ENCODE data around the gene TARBP2. TPM values are rescaled to one million over a fixed set of nuclear protein-coding genes. Genes with fewer than 3 reads are reported as not detected.

The TARBP2 gene
- total and polyA plus RNA-seq, 12 donors = 7.0 to 21.2 (median 11.1) TPM

DNA sequence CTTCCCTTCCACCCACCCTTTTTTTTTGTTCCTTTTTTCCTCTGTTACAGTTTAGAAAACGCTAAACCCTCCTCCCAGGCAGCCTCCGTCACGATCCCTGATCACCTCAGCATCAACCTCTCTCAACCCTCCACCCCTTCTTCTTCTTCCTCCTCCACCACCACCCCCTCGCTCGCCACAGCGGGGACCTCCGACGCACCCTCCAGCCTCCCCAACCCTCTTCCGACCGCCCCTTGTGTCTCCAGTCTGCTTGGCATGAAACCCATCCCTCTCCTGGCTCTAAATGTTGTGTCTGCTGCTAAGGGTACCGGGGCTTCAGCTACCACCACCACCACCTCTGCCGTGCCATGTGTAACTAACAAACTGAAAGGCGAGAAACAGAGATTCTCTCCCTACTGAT lies 26.3 kb upstream of the TARBP2 start:
- Histone ChIP-seq H3K27ac (peak overlapping the region in 2 of 10 donors; percentile 2 to 38), H3K27me3 (no peaks in the 10 kb centered on the region), H3K36me3 (peaks cover 2 to 100% (median 73%) of the 10 kb centered on the region in 9 donors), H3K9me3 (no peaks in the 10 kb centered on the region), H3K4me1 (peaks cover 18 to 91% (median 65%) of the 10 kb centered on the region in 9 donors), H3K4me3 (no peak overlapping the region)
- WGBS, 2 donors = 61 to 71% methylated on average over 13 of the region's 13 CpGs
- TF ChIP-seq, protein P1, sequence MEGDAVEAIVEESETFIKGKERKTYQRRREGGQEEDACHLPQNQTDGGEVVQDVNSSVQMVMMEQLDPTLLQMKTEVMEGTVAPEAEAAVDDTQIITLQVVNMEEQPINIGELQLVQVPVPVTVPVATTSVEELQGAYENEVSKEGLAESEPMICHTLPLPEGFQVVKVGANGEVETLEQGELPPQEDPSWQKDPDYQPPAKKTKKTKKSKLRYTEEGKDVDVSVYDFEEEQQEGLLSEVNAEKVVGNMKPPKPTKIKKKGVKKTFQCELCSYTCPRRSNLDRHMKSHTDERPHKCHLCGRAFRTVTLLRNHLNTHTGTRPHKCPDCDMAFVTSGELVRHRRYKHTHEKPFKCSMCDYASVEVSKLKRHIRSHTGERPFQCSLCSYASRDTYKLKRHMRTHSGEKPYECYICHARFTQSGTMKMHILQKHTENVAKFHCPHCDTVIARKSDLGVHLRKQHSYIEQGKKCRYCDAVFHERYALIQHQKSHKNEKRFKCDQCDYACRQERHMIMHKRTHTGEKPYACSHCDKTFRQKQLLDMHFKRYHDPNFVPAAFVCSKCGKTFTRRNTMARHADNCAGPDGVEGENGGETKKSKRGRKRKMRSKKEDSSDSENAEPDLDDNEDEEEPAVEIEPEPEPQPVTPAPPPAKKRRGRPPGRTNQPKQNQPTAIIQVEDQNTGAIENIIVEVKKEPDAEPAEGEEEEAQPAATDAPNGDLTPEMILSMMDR (IDR thresholded peaks at IDR 0.05) = no peak
- DNase-seq (no peak), ATAC-seq (peak in 2 of 8 donors; percentile 12 to 18)
- intact Hi-C loops (cut with DNase I) = no loop called here

DNA sequence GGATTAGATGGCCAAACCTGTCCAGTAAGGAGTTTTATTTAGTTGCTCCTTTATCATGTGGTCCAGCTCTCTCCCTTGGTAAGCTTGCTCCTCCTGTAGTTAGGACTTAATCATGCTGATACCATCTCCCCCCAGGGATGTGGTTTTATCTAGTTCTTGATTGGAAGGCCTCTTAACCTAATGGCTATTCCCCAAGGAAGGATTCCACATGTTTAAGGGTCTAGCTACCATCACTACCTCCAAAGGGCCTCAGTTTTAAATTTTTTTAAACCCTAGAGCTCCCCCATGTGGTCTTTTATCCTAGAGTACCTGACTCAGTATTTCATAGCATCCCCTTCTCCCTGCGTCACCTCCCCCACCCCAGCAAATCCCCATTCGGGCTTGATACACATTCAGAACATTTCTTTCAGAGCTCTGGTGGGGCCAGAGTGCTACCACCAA lies 24.3 kb upstream of the TARBP2 start:
- TF ChIP-seq, protein P1 (IDR thresholded peaks at IDR 0.05) = peak in 6 of 9 donors; percentile 24 to 47 (median 39)
- H3K27ac ChIP-seq = peak overlapping the region in 2 of 10 donors; percentile 8 to 38
- no peaks in the 10 kb centered on the region for H3K27me3 ChIP-seq
- H3K4me3 ChIP-seq = no peak overlapping the region
- DNase-seq (no peak), ATAC-seq (peak in 5 of 8 donors; percentile 26 to 42 (median 40))
- 47 to 67% methylated on average over 2 of the region's 2 CpGs for WGBS, 2 donors
- peaks cover 0 to 100% (median 73%) of the 10 kb centered on the region in 9 donors for H3K36me3 ChIP-seq
- intact Hi-C loops (cut with DNase I) = no loop called here
- peaks cover 18 to 80% (median 64%) of the 10 kb centered on the region in 9 donors for H3K4me1 ChIP-seq
- no peaks in the 10 kb centered on the region for H3K9me3 ChIP-seq

DNA sequence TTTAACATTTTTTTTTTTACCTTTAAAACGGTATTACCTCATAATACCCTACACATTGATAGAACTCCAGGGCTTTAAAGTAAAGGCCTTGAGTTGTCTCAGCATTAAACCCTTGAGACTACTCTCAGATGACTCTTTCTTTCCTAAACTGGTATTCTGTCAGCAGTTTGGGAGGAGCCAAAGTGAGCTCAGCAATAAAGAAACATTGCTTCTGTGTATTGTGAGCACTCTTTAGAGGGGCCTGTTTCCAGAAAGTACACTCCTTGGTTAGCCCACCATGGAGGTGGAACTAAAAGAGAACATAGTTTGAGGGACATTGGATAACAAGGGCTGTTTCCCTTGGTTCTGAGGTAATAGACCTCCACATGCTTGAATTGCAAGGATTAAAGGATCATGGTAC lies 22.2 kb upstream of the TARBP2 start:
- Histone ChIP-seq H3K4me3 (no peak overlapping the region), H3K36me3 (peaks cover 0 to 100% (median 81%) of the 10 kb centered on the region in 9 donors), H3K27ac (peak overlapping the region in 1 of 10 donors; percentile 32), H3K9me3 (no peaks in the 10 kb centered on the region), H3K27me3 (no peaks in the 10 kb centered on the region), H3K4me1 (peaks cover 13 to 69% (median 49%) of the 10 kb centered on the region in 9 donors)
- intact Hi-C loops (cut with DNase I) = loop anchor here in 1 of 10 donors (2.0 kb wide), 1 partner anchor 14 kb away; no protein-coding TSS in a partner anchor
- no peak for DNase-seq
- no peak for ATAC-seq
- 59 to 60% methylated on average over 1 of the region's 1 CpG for WGBS, 2 donors
- TF ChIP-seq, protein P1 (IDR thresholded peaks at IDR 0.05) = no peak

DNA sequence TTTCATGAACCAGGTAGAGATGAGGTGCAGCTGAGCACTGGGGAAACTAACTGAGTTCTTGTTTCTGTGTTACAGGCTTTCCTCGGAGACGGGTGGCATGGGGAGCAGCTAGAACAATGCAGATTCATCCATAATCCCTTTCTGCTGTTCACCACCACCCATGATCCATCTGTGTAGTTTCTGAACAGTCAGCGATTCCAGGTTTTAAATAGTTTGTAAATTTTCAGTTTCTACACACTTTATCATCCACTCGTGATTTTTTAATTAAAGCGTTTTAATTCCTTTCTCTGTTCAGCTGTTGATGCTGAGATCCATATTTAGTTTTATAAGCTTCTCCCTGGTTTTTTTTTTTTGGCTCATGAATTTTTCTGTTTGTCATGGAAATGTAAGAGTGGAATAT lies 21.8 kb upstream of the TARBP2 start:
- no peaks in the 10 kb centered on the region for H3K27me3 ChIP-seq
- H3K27ac ChIP-seq = peak overlapping the region in 1 of 10 donors; percentile 32
- no peaks in the 10 kb centered on the region for H3K9me3 ChIP-seq
- peaks cover 0 to 100% (median 81%) of the 10 kb centered on the region in 9 donors for H3K36me3 ChIP-seq
- H3K4me1 ChIP-seq = peaks cover 13 to 65% (median 44%) of the 10 kb centered on the region in 9 donors
- 79 to 84% methylated on average over 5 of the region's 5 CpGs for WGBS, 2 donors
- ATAC-seq = no peak
- TF ChIP-seq, protein P1 (IDR thresholded peaks at IDR 0.05) = no peak
- no peak for DNase-seq
- intact Hi-C loops (cut with DNase I) = loop anchor here in 1 of 10 donors (2.0 kb wide), 1 partner anchor 13 kb away; no protein-coding TSS in a partner anchor
- H3K4me3 ChIP-seq = no peak overlapping the region

All from heart right ventricle (tissue), 16 donors.